ENCODE measurements around the gene NLRP8. TPM values are rescaled to one million over a fixed set of nuclear protein-coding genes. Genes with fewer than 3 reads are reported as not detected.

Gene NLRP8
- total and polyA plus RNA-seq, 2 experiments from 2014 or later = not detected

- ATAC-seq = no peak
- H3K27ac Mint-ChIP-seq = no peak overlapping the region
- no peaks in the 10 kb centered on the region for H3K4me1 Mint-ChIP-seq
Observed at GRCh38 chr19:55939206-55939605, 8.4 kb upstream of the NLRP8 start.

More at GRCh38 chr19:55939206-55939605, 8.4 kb upstream of the NLRP8 start:
- H3K4me3 ChIP-seq = no peak overlapping the region
- H3F3A ChIP-seq (replicated peaks; ENCODE audit: low read depth) = no peaks in the 10 kb centered on the region
- H3K27me3 Mint-ChIP-seq (ENCODE audit: insufficient read depth, low read depth, poor library complexity) = peaks cover 6% of the 10 kb centered on the region
- no peaks in the 10 kb centered on the region for H3K9me2 ChIP-seq (ENCODE audit: insufficient read depth)
- no peaks in the 10 kb centered on the region for H3K79me2 ChIP-seq (replicated peaks; ENCODE audit: insufficient read depth)
- no peak overlapping the region for H3K27ac ChIP-seq (ENCODE audit: low read depth)
- no peak overlapping the region for H3K4me3 Mint-ChIP-seq
- peaks cover 9% of the 10 kb centered on the region; the same call in 1 of the 2 replicates for H3K36me3 ChIP-seq (ENCODE audit: insufficient read depth)
- no peaks in the 10 kb centered on the region for H3K4me1 ChIP-seq (ENCODE audit: insufficient read depth)
- peaks cover 93% of the 10 kb centered on the region for H3K9me3 Mint-ChIP-seq
- H3K4me2 ChIP-seq = no peak overlapping the region
- no peaks in the 10 kb centered on the region for H3K27me3 ChIP-seq (ENCODE audit: insufficient read depth)
- H4K20me1 ChIP-seq (replicated peaks; ENCODE audit: insufficient read depth) = no peaks in the 10 kb centered on the region
- peaks cover 51% of the 10 kb centered on the region for H3K36me3 Mint-ChIP-seq (ENCODE audit: low read depth)
- DNase-seq (ENCODE audit: low spot score) = no peak
- TF ChIP-seq JUNB (IDR thresholded peaks at IDR 0.05; ENCODE audit: unreplicated experiment) (no peak), ZNF462 (CRISPR knock-in tag; IDR thresholded peaks at IDR 0.05) (no peak), POLR2AphosphoS5 (IDR thresholded peaks at IDR 0.05; ENCODE audit: low read depth) (no peak), NANOG (IDR thresholded peaks at IDR 0.05; ENCODE audit: borderline replicate concordance) (no peak), EZH2phosphoT487 (IDR thresholded peaks at IDR 0.05; ENCODE audit: unreplicated experiment) (no peak), EZH2 (IDR thresholded peaks at IDR 0.05; ENCODE audit: low read depth, unreplicated experiment) (no peak), ZNF114 (CRISPR knock-in tag; IDR thresholded peaks at IDR 0.05) (no peak), CREB1 (CRISPR knock-in tag; IDR thresholded peaks at IDR 0.05; ENCODE audit: low read depth) (no peak), ZNF331 (CRISPR knock-in tag; IDR thresholded peaks at IDR 0.05; ENCODE audit: low read depth) (no peak)
- TF ChIP-seq, protein P1, sequence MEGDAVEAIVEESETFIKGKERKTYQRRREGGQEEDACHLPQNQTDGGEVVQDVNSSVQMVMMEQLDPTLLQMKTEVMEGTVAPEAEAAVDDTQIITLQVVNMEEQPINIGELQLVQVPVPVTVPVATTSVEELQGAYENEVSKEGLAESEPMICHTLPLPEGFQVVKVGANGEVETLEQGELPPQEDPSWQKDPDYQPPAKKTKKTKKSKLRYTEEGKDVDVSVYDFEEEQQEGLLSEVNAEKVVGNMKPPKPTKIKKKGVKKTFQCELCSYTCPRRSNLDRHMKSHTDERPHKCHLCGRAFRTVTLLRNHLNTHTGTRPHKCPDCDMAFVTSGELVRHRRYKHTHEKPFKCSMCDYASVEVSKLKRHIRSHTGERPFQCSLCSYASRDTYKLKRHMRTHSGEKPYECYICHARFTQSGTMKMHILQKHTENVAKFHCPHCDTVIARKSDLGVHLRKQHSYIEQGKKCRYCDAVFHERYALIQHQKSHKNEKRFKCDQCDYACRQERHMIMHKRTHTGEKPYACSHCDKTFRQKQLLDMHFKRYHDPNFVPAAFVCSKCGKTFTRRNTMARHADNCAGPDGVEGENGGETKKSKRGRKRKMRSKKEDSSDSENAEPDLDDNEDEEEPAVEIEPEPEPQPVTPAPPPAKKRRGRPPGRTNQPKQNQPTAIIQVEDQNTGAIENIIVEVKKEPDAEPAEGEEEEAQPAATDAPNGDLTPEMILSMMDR (conservative IDR thresholded peaks at IDR 0.05; ENCODE audit: low read depth in 2 of 2) = no peak
- TF ChIP-seq, protein P2, sequence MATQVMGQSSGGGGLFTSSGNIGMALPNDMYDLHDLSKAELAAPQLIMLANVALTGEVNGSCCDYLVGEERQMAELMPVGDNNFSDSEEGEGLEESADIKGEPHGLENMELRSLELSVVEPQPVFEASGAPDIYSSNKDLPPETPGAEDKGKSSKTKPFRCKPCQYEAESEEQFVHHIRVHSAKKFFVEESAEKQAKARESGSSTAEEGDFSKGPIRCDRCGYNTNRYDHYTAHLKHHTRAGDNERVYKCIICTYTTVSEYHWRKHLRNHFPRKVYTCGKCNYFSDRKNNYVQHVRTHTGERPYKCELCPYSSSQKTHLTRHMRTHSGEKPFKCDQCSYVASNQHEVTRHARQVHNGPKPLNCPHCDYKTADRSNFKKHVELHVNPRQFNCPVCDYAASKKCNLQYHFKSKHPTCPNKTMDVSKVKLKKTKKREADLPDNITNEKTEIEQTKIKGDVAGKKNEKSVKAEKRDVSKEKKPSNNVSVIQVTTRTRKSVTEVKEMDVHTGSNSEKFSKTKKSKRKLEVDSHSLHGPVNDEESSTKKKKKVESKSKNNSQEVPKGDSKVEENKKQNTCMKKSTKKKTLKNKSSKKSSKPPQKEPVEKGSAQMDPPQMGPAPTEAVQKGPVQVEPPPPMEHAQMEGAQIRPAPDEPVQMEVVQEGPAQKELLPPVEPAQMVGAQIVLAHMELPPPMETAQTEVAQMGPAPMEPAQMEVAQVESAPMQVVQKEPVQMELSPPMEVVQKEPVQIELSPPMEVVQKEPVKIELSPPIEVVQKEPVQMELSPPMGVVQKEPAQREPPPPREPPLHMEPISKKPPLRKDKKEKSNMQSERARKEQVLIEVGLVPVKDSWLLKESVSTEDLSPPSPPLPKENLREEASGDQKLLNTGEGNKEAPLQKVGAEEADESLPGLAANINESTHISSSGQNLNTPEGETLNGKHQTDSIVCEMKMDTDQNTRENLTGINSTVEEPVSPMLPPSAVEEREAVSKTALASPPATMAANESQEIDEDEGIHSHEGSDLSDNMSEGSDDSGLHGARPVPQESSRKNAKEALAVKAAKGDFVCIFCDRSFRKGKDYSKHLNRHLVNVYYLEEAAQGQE (IDR thresholded peaks at IDR 0.05; ENCODE audit: unreplicated experiment) = no peak
- TF ChIP-seq, protein P3, sequence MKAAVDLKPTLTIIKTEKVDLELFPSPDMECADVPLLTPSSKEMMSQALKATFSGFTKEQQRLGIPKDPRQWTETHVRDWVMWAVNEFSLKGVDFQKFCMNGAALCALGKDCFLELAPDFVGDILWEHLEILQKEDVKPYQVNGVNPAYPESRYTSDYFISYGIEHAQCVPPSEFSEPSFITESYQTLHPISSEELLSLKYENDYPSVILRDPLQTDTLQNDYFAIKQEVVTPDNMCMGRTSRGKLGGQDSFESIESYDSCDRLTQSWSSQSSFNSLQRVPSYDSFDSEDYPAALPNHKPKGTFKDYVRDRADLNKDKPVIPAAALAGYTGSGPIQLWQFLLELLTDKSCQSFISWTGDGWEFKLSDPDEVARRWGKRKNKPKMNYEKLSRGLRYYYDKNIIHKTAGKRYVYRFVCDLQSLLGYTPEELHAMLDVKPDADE (IDR thresholded peaks at IDR 0.05) = no peak
- no peak overlapping the region for H2AFZ ChIP-seq
